SK-N-SH treated with all-trans-retinoic acid at 6 μM for 48 hours (cell line): ENCODE results near the gene SPATA20.

Experiments
- ATAC-seq: fragments of 200-7000 bp; cut with Tn5 transposase; 3 replicates; pipeline ENCODE4 v1.9.1; 2020; ENCODE audit warnings: mild to moderate bottlenecking, moderate library complexity
- ARNTL ChIP-seq: fragments of 450-650 bp; formaldehyde crosslinking; IDR thresholded peaks from 2 replicates; pipeline ENCODE4 v1.5.0; 2020; ENCODE audit warnings: low read depth, mild to moderate bottlenecking, moderate library complexity, borderline replicate concordance
- BACH2 ChIP-seq: fragments of 250-450 bp; sonication (Bioruptor Pico); IDR thresholded peaks from 2 replicates; pipeline ENCODE4 v1.9.0; 2021; ENCODE audit warnings: mild to moderate bottlenecking, borderline replicate concordance
- CREB5 ChIP-seq: fragments of 250-450 bp; sonication (Bioruptor Pico); IDR thresholded peaks from 2 replicates; pipeline ENCODE4 v1.5.1; 2020; ENCODE audit warnings: low read depth, mild to moderate bottlenecking, moderate library complexity
- CSDC2 ChIP-seq: fragments of 250-450 bp; sonication (Bioruptor Pico); IDR thresholded peaks from 2 replicates; pipeline ENCODE4 v1.5.0; 2020; ENCODE audit warnings: mild to moderate bottlenecking, moderate library complexity
- CSRNP3 ChIP-seq: fragments of 250-450 bp; sonication (Bioruptor Pico); IDR thresholded peaks from 2 replicates; pipeline ENCODE4 v1.5.1; 2021; ENCODE audit warnings: mild to moderate bottlenecking, moderate library complexity
- ESRRG ChIP-seq: fragments of 250-450 bp; sonication (Bioruptor Pico); IDR thresholded peaks from 2 replicates; pipeline ENCODE4 v1.6.1; 2021; ENCODE audit warnings: mild to moderate bottlenecking
- GLIS3 ChIP-seq: fragments of 250-450 bp; sonication (Bioruptor Pico); IDR thresholded peaks from 2 replicates; pipeline ENCODE4 v1.5.0; 2020; ENCODE audit warnings: mild to moderate bottlenecking, moderate library complexity
- ISL1 ChIP-seq: fragments of 250-450 bp; sonication (Bioruptor Pico); IDR thresholded peaks from 2 replicates; pipeline ENCODE4 v2.1.2; 2022; ENCODE audit warnings: mild to moderate bottlenecking, moderate library complexity
- OSR1 ChIP-seq: fragments of 250-450 bp; sonication (Bioruptor Pico); IDR thresholded peaks from 2 replicates; pipeline ENCODE4 v1.8.0; 2022; ENCODE audit warnings: moderate library complexity, mild to moderate bottlenecking, inconsistent platforms
- POU6F1 ChIP-seq: fragments of 250-450 bp; sonication (Bioruptor Pico); IDR thresholded peaks from 2 replicates; pipeline ENCODE4 v1.8.0; 2021; ENCODE audit warnings: low read depth, mild to moderate bottlenecking, moderate library complexity, borderline replicate concordance
- RARB ChIP-seq: fragments of 250-450 bp; sonication (Bioruptor Pico); IDR thresholded peaks from 2 replicates; pipeline ENCODE4 v1.8.0; 2021; ENCODE audit warnings: mild to moderate bottlenecking, moderate library complexity
- SNAI2 ChIP-seq: fragments of 250-450 bp; sonication (Bioruptor Pico); IDR thresholded peaks from 2 replicates; pipeline ENCODE4 v1.5.0; 2020; ENCODE audit warnings: mild to moderate bottlenecking, moderate library complexity
- TCF4 ChIP-seq: fragments of 250-450 bp; sonication (Bioruptor Pico); IDR thresholded peaks from 2 replicates; pipeline ENCODE4 v1.8.0; 2021; ENCODE audit warnings: mild to moderate bottlenecking, moderate library complexity, borderline replicate concordance
- TSHZ2 ChIP-seq: fragments of 250-450 bp; sonication (Bioruptor Pico); IDR thresholded peaks from 2 replicates; pipeline ENCODE4 v1.5.0; 2020; ENCODE audit warnings: mild to moderate bottlenecking, moderate library complexity
- ZC3H10 ChIP-seq: fragments of 250-450 bp; sonication (Bioruptor Pico); IDR thresholded peaks from 2 replicates; pipeline ENCODE4 v1.5.1; 2021; ENCODE audit warnings: mild to moderate bottlenecking, moderate library complexity
- ZFP3 ChIP-seq: fragments of 250-450 bp; sonication (Bioruptor Pico); IDR thresholded peaks from 2 replicates; pipeline ENCODE4 v1.5.0; 2020; ENCODE audit warnings: mild to moderate bottlenecking, moderate library complexity
- ZNF565 ChIP-seq: fragments of 450-650 bp; formaldehyde crosslinking; conservative IDR thresholded peaks from 2 replicates; pipeline ENCODE4 v1.5.0; 2020; ENCODE audit warnings: low read depth, mild to moderate bottlenecking, moderate library complexity
- ZNF8 ChIP-seq: fragments of 450-650 bp; formaldehyde crosslinking; IDR thresholded peaks from 2 replicates; pipeline ENCODE4 v1.5.0; 2020; ENCODE audit warnings: mild to moderate bottlenecking, moderate library complexity

SPATA20 gene

GRCh38 chr17:50565402-50566350 is 18.7 kb downstream of the SPATA20 start:
- TF ChIP-seq CREB5 (no peak), ZFP3 (CRISPR knock-in tag) (no peak), TSHZ2 (CRISPR knock-in tag) (no peak)
- ATAC-seq: peak; percentile 1; the same call in 1 of the 3 replicates

GRCh38 chr17:50566886-50567285 is 19.9 kb downstream of the SPATA20 start:
- TF ChIP-seq POU6F1 (CRISPR knock-in tag) (no peak), ZNF565 (CRISPR knock-in tag) (no peak), ISL1 (no peak), ZFP3 (CRISPR knock-in tag) (no peak), ESRRG (CRISPR knock-in tag) (no peak), TSHZ2 (CRISPR knock-in tag) (no peak), CSDC2 (no peak), RARB (CRISPR knock-in tag) (no peak), GLIS3 (CRISPR knock-in tag) (no peak), ARNTL (CRISPR knock-in tag) (no peak), BACH2 (no peak), ZC3H10 (no peak), CSRNP3 (CRISPR knock-in tag) (no peak), ZNF8 (no peak), TCF4 (CRISPR knock-in tag) (no peak), SNAI2 (CRISPR knock-in tag) (no peak)
- ATAC-seq: no peak

GRCh38 chr17:50568659-50569058 is 21.7 kb downstream of the SPATA20 start:
- ATAC-seq: no peak
- TF ChIP-seq ZNF8 (no peak), OSR1 (no peak)

- ATAC-seq: no peak
- TF ChIP-seq ZFP3 (CRISPR knock-in tag): no peak
- no peak for TF ChIP-seq ISL1
- no peak for TF ChIP-seq POU6F1 (CRISPR knock-in tag)
- no peak for TF ChIP-seq CSRNP3 (CRISPR knock-in tag)
- no peak for TF ChIP-seq TSHZ2 (CRISPR knock-in tag)
These were observed 22.6 kb downstream of the SPATA20 start for GRCh38 chr17:50569592-50569991.
